ENCODE data around the gene IL18R1.
A peak's percentile ranks its signal among the peaks of the same experiment; 100 is the strongest.

Gene IL18R1

GRCh38 chr2:102359527-102359926, 3.9 kb downstream of the IL18R1 start:
- peaks cover 84% of the 10 kb centered on the region for H3K4me1 Mint-ChIP-seq
- H3K36me3 Mint-ChIP-seq (ENCODE audit: low read depth) = peaks cover 71% of the 10 kb centered on the region
- no peak overlapping the region for H3K27ac Mint-ChIP-seq

GRCh38 chr2:102361632-102362241, 6.1 kb downstream of the IL18R1 start:
- Mint-ChIP-seq H3K27ac (peak overlapping the region; percentile 87), H3K4me1 (peaks cover 87% of the 10 kb centered on the region), H3K36me3 (ENCODE audit: low read depth) (peaks cover 87% of the 10 kb centered on the region), H3K4me3 (no peak overlapping the region), H3K9me3 (peaks cover 41% of the 10 kb centered on the region), H3K27me3 (no peaks in the 10 kb centered on the region)
- DNase-seq (no peak), ATAC-seq (no peak)

More at GRCh38 chr2:102359527-102359926, 3.9 kb downstream of the IL18R1 start:
- ATAC-seq (no peak), DNase-seq (no peak)
- Mint-ChIP-seq H3K4me3 (peak overlapping the region; percentile 99), H3K9me3 (peaks cover 21% of the 10 kb centered on the region), H3K27me3 (no peaks in the 10 kb centered on the region)

- Mint-ChIP-seq H3K36me3 (ENCODE audit: low read depth) (peaks cover 95% of the 10 kb centered on the region), H3K4me1 (peaks cover 89% of the 10 kb centered on the region), H3K9me3 (peaks cover 53% of the 10 kb centered on the region), H3K4me3 (no peak overlapping the region), H3K27ac (peak overlapping the region; percentile 91), H3K27me3 (no peaks in the 10 kb centered on the region)
- DNase-seq (no peak), ATAC-seq (no peak)
Observed at GRCh38 chr2:102365763-102366162, 10.2 kb downstream of the IL18R1 start.

GRCh38 chr2:102366406-102367112, 11.0 kb downstream of the IL18R1 start:
- Mint-ChIP-seq H3K27ac (peak overlapping the region; percentile 91), H3K27me3 (no peaks in the 10 kb centered on the region), H3K36me3 (ENCODE audit: low read depth) (peaks cover 96% of the 10 kb centered on the region), H3K4me1 (peaks cover 88% of the 10 kb centered on the region), H3K4me3 (peak overlapping the region; percentile 60), H3K9me3 (peaks cover 53% of the 10 kb centered on the region)
- DNase-seq (no peak), ATAC-seq (peak; percentile 46)

GRCh38 chr2:102367331-102367971, 11.9 kb downstream of the IL18R1 start:
- peaks cover 83% of the 10 kb centered on the region for H3K4me1 Mint-ChIP-seq
- DNase-seq = no peak
- ATAC-seq = peak; percentile 93
- H3K9me3 Mint-ChIP-seq = peaks cover 49% of the 10 kb centered on the region
- peak overlapping the region; percentile 60 for H3K4me3 Mint-ChIP-seq
- H3K36me3 Mint-ChIP-seq (ENCODE audit: low read depth) = peaks cover 95% of the 10 kb centered on the region
- H3K27me3 Mint-ChIP-seq = no peaks in the 10 kb centered on the region
- peak overlapping the region; percentile 91 for H3K27ac Mint-ChIP-seq

- peak overlapping the region; percentile 91 for H3K27ac Mint-ChIP-seq
- peaks cover 93% of the 10 kb centered on the region for H3K36me3 Mint-ChIP-seq (ENCODE audit: low read depth)
- peaks cover 39% of the 10 kb centered on the region for H3K9me3 Mint-ChIP-seq
- DNase-seq (no peak), ATAC-seq (no peak)
- H3K27me3 Mint-ChIP-seq = no peaks in the 10 kb centered on the region
- H3K4me1 Mint-ChIP-seq = peaks cover 71% of the 10 kb centered on the region
- H3K4me3 Mint-ChIP-seq = peak overlapping the region; percentile 60
Observed at GRCh38 chr2:102368461-102369109, 13.0 kb downstream of the IL18R1 start.

GRCh38 chr2:102369866-102370265, 14.3 kb downstream of the IL18R1 start:
- Mint-ChIP-seq H3K9me3 (peaks cover 32% of the 10 kb centered on the region), H3K27me3 (no peaks in the 10 kb centered on the region), H3K4me1 (peaks cover 61% of the 10 kb centered on the region), H3K4me3 (no peak overlapping the region), H3K36me3 (ENCODE audit: low read depth) (peaks cover 91% of the 10 kb centered on the region), H3K27ac (no peak overlapping the region)
- ATAC-seq (no peak), DNase-seq (no peak)

- Mint-ChIP-seq H3K9me3 (peaks cover 15% of the 10 kb centered on the region), H3K4me3 (no peak overlapping the region), H3K27me3 (no peaks in the 10 kb centered on the region), H3K36me3 (ENCODE audit: low read depth) (peaks cover 80% of the 10 kb centered on the region), H3K4me1 (peaks cover 21% of the 10 kb centered on the region), H3K27ac (no peak overlapping the region)
- no peak for DNase-seq
- no peak for ATAC-seq
Observed at GRCh38 chr2:102376052-102376591, 20.5 kb downstream of the IL18R1 start.

- ATAC-seq (no peak), DNase-seq (no peak)
- Mint-ChIP-seq H3K9me3 (peaks cover 20% of the 10 kb centered on the region), H3K4me1 (peaks cover 4% of the 10 kb centered on the region), H3K36me3 (ENCODE audit: low read depth) (peaks cover 84% of the 10 kb centered on the region), H3K4me3 (no peak overlapping the region), H3K27me3 (no peaks in the 10 kb centered on the region), H3K27ac (no peak overlapping the region)
Observed at GRCh38 chr2:102383722-102384121, 28.1 kb downstream of the IL18R1 start.

GRCh38 chr2:102385522-102385921, 29.9 kb downstream of the IL18R1 start:
- DNase-seq (no peak), ATAC-seq (no peak)
- H3K36me3 Mint-ChIP-seq (ENCODE audit: low read depth) = peaks cover 85% of the 10 kb centered on the region

GRCh38 chr2:102386004-102386403, 30.4 kb downstream of the IL18R1 start:
- Mint-ChIP-seq H3K9me3 (peaks cover 20% of the 10 kb centered on the region), H3K27ac (no peak overlapping the region), H3K27me3 (no peaks in the 10 kb centered on the region), H3K4me3 (no peak overlapping the region), H3K36me3 (ENCODE audit: low read depth) (peaks cover 83% of the 10 kb centered on the region), H3K4me1 (peaks cover 6% of the 10 kb centered on the region)
- ATAC-seq (no peak), DNase-seq (no peak)

More at GRCh38 chr2:102385522-102385921, 29.9 kb downstream of the IL18R1 start:
- Mint-ChIP-seq H3K27me3 (no peaks in the 10 kb centered on the region), H3K9me3 (peaks cover 20% of the 10 kb centered on the region), H3K4me3 (no peak overlapping the region), H3K4me1 (peaks cover 4% of the 10 kb centered on the region), H3K27ac (no peak overlapping the region)

- H3K27me3 Mint-ChIP-seq = no peaks in the 10 kb centered on the region
- DNase-seq (no peak), ATAC-seq (no peak)
- peaks cover 80% of the 10 kb centered on the region for H3K36me3 Mint-ChIP-seq (ENCODE audit: low read depth)
- H3K4me3 Mint-ChIP-seq = no peak overlapping the region
- peaks cover 16% of the 10 kb centered on the region for H3K4me1 Mint-ChIP-seq
- H3K9me3 Mint-ChIP-seq = peaks cover 20% of the 10 kb centered on the region
- H3K27ac Mint-ChIP-seq = no peak overlapping the region
Observed at GRCh38 chr2:102386867-102387541, 31.4 kb downstream of the IL18R1 start.

GRCh38 chr2:102387763-102388546, 32.4 kb downstream of the IL18R1 start:
- H3K4me1 Mint-ChIP-seq = peaks cover 20% of the 10 kb centered on the region
- H3K27ac Mint-ChIP-seq = no peak overlapping the region
- H3K27me3 Mint-ChIP-seq = no peaks in the 10 kb centered on the region
- ATAC-seq (no peak), DNase-seq (no peak)
- H3K9me3 Mint-ChIP-seq = peaks cover 17% of the 10 kb centered on the region
- H3K4me3 Mint-ChIP-seq = no peak overlapping the region
- H3K36me3 Mint-ChIP-seq (ENCODE audit: low read depth) = peaks cover 77% of the 10 kb centered on the region
